ENCODE results near the gene MACF1.
"Not testable (repeated sequence)": the region's sequence is repeated elsewhere in the genome, so short reads cannot be mapped to it uniquely, and the experiment has no call there.

The MACF1 gene

GRCh38 chr1:39204441-39205081 is at the start of gene MACF1:
Gene MACF1, plus strand, starts transcription at chr1:39204695. Its CDS starts 328 bp downstream, at chr1:39205023.
- no peak for DNase-seq

- DNase-seq = no peak
Measured at GRCh38 chr1:39157304-39157703, 47.2 kb upstream of the MACF1 start.

- no peak for DNase-seq
Measured at GRCh38 chr1:39158327-39159086, 46.0 kb upstream of the MACF1 start.

- DNase-seq = no peak
Measured at GRCh38 chr1:39159224-39160036, 45.1 kb upstream of the MACF1 start.

GRCh38 chr1:39160703-39161102 is 43.8 kb upstream of the MACF1 start:
- no peak for DNase-seq

- DNase-seq = not testable (repeated sequence)
Measured at GRCh38 chr1:39161811-39162210, 42.7 kb upstream of the MACF1 start.

- no peak for DNase-seq
Measured at GRCh38 chr1:39163469-39163868, 41.0 kb upstream of the MACF1 start.

GRCh38 chr1:39164256-39164655 is 40.2 kb upstream of the MACF1 start:
- DNase-seq = no peak

GRCh38 chr1:39165049-39165448 is 39.4 kb upstream of the MACF1 start:
- no peak for DNase-seq

- no peak for DNase-seq
Measured at GRCh38 chr1:39165488-39165887, 39.0 kb upstream of the MACF1 start.

- no peak for DNase-seq
Measured at GRCh38 chr1:39167632-39168209, 36.8 kb upstream of the MACF1 start.

GRCh38 chr1:39168301-39169080 is 36.0 kb upstream of the MACF1 start:
- DNase-seq = no peak

GRCh38 chr1:39170731-39171667 is 33.5 kb upstream of the MACF1 start:
- no peak for DNase-seq

- no peak for DNase-seq
Measured at GRCh38 chr1:39173119-39173994, 31.1 kb upstream of the MACF1 start.

- no peak for DNase-seq
Measured at GRCh38 chr1:39173995-39174380, 30.5 kb upstream of the MACF1 start.

GRCh38 chr1:39174390-39175081 is 30.0 kb upstream of the MACF1 start:
- no peak for DNase-seq

- no peak for DNase-seq
Measured at GRCh38 chr1:39177706-39178105, 26.8 kb upstream of the MACF1 start.

GRCh38 chr1:39178541-39179431 is 25.7 kb upstream of the MACF1 start:
- no peak for DNase-seq

GRCh38 chr1:39181311-39181710 is 23.2 kb upstream of the MACF1 start:
- DNase-seq = no peak
